22Rv1 (cell line): ENCODE data around the gene RPS19.

Experiments used
- CTCF ChIP-seq: fragments of 450-650 bp; IDR thresholded peaks from 2 replicates; pipeline ENCODE4 v1.5.1; 2017; ENCODE audit warnings: mild to moderate bottlenecking
- ZFX ChIP-seq: fragments of 450-650 bp; IDR thresholded peaks from 2 replicates; pipeline ENCODE4 v1.6.1; 2017; ENCODE audit warnings: antibody characterized with exemption, borderline replicate concordance

GRCh38 chr19:41862445-41862986, 2.5 kb downstream of the RPS19 start:
- TF ChIP-seq CTCF (no peak), ZFX (no peak)
